SK-N-MC (cell line): Measurements from ENCODE around the gene OR10G7.

Source experiments
- DNase-seq: peaks from one replicate; pipeline ENCODE4 v3.0.0-alpha.2; 2011; ENCODE audit warnings: low read depth, low spot score
- H3K27ac ChIP-seq: fragments of 200-600 bp; sonication (generic); 2 replicates; pipeline ENCODE4 v1.5.1; 2016; ENCODE audit warnings: mixed run types
- H3K36me3 ChIP-seq: fragments of 200-600 bp; sonication (generic); 2 replicates; pipeline ENCODE4 v1.6.1; 2017; ENCODE audit warnings: antibody characterized with exemption, low read length, mixed read lengths; ENCODE audit not compliant: insufficient read depth
- H3K4me3 ChIP-seq: fragments of 200-600 bp; sonication (generic); 2 replicates; pipeline ENCODE4 v1.5.1; 2016
- H3K9ac ChIP-seq: fragments of 200-600 bp; sonication (generic); 2 replicates; pipeline ENCODE4 v1.8.0; 2017; ENCODE audit warnings: mixed run types, mixed read lengths; ENCODE audit not compliant: insufficient read length
- H3K9me3 ChIP-seq: fragments of 200-600 bp; sonication (generic); 2 replicates; pipeline ENCODE4 v1.6.1; 2017; ENCODE audit warnings: low read depth, mild to moderate bottlenecking, antibody characterized with exemption, low read length, moderate library complexity, mixed read lengths
- EZH2 ChIP-seq: fragments of 200-600 bp; sonication (generic); IDR thresholded peaks from one replicate; pipeline ENCODE4 v1.6.1; 2017; ENCODE audit warnings: antibody characterized with exemption
- FOXP2 ChIP-seq: optimal IDR thresholded peaks from 2 replicates; pipeline ENCODE3; 2011; ENCODE audit warnings: mild to moderate bottlenecking, moderate library complexity; ENCODE audit not compliant: insufficient read depth; ENCODE audit errors: extremely low read length, control extremely low read depth
- POLR2AphosphoS5 ChIP-seq: IDR thresholded peaks from 2 replicates; pipeline ENCODE4 v1.6.1; 2012; ENCODE audit warnings: mild to moderate bottlenecking, low read depth, low read length, borderline replicate concordance

Gene OR10G7

GRCh38 chr11:124041254-124041653, at the start of gene OR10G7:
TSS of gene OR10G7 (minus strand) at chr11:124041325. CDS start at chr11:124039001, 2,324 bp downstream.
- Histone ChIP-seq H3K4me3 (no peak within 1 kb of the TSS), H3K9me3 (no peaks in the 10 kb centered on the region), H3K27ac (no peak within 1 kb of the TSS), H3K36me3 (no peaks in the 10 kb centered on the region), H3K9ac (no peak within 1 kb of the TSS)
- DNase-seq: no peak
- no peak for TF ChIP-seq FOXP2
- TF ChIP-seq EZH2: no peak
- no peak for TF ChIP-seq POLR2AphosphoS5

- Histone ChIP-seq H3K27ac (no peak overlapping the region), H3K4me3 (no peak overlapping the region), H3K9me3 (no peaks in the 10 kb centered on the region), H3K9ac (no peak overlapping the region), H3K36me3 (no peaks in the 10 kb centered on the region)
- DNase-seq: no peak
- TF ChIP-seq FOXP2: no peak
- no peak for TF ChIP-seq EZH2
- no peak for TF ChIP-seq POLR2AphosphoS5
Measured at GRCh38 chr11:124085997-124086846, 45.1 kb upstream of the OR10G7 start.

GRCh38 chr11:124085583-124085982, 44.5 kb upstream of the OR10G7 start:
- no peak for DNase-seq
- TF ChIP-seq POLR2AphosphoS5 (no peak), FOXP2 (no peak), EZH2 (no peak)
- no peaks in the 10 kb centered on the region for H3K36me3 ChIP-seq

GRCh38 chr11:124082371-124082770, 41.2 kb upstream of the OR10G7 start:
- Histone ChIP-seq H3K27ac (no peak overlapping the region), H3K9me3 (no peaks in the 10 kb centered on the region), H3K9ac (no peak overlapping the region), H3K4me3 (no peak overlapping the region), H3K36me3 (no peaks in the 10 kb centered on the region)
- TF ChIP-seq FOXP2: no peak
- no peak for TF ChIP-seq POLR2AphosphoS5
- TF ChIP-seq EZH2: no peak
- no peak for DNase-seq

More at GRCh38 chr11:124085583-124085982, 44.5 kb upstream of the OR10G7 start:
- no peak overlapping the region for H3K27ac ChIP-seq
- no peak overlapping the region for H3K4me3 ChIP-seq
- H3K9ac ChIP-seq: no peak overlapping the region
- H3K9me3 ChIP-seq: no peaks in the 10 kb centered on the region

GRCh38 chr11:124081483-124081882, 40.4 kb upstream of the OR10G7 start:
- DNase-seq: no peak
- Histone ChIP-seq H3K27ac (no peak overlapping the region), H3K36me3 (no peaks in the 10 kb centered on the region), H3K9me3 (no peaks in the 10 kb centered on the region), H3K4me3 (no peak overlapping the region), H3K9ac (no peak overlapping the region)
- no peak for TF ChIP-seq POLR2AphosphoS5
- no peak for TF ChIP-seq FOXP2
- TF ChIP-seq EZH2: no peak

GRCh38 chr11:124080327-124081001, 39.3 kb upstream of the OR10G7 start:
- Histone ChIP-seq H3K36me3 (no peaks in the 10 kb centered on the region), H3K4me3 (no peak overlapping the region), H3K9me3 (no peaks in the 10 kb centered on the region), H3K27ac (no peak overlapping the region), H3K9ac (no peak overlapping the region)
- DNase-seq: no peak
- no peak for TF ChIP-seq EZH2
- no peak for TF ChIP-seq FOXP2
- no peak for TF ChIP-seq POLR2AphosphoS5

GRCh38 chr11:124079631-124080326, 38.7 kb upstream of the OR10G7 start:
- no peak for TF ChIP-seq EZH2
- no peak for TF ChIP-seq POLR2AphosphoS5
- no peak for TF ChIP-seq FOXP2
- no peak for DNase-seq
- no peak overlapping the region for H3K9ac ChIP-seq
- no peaks in the 10 kb centered on the region for H3K9me3 ChIP-seq
- H3K36me3 ChIP-seq: no peaks in the 10 kb centered on the region
- no peak overlapping the region for H3K27ac ChIP-seq
- H3K4me3 ChIP-seq: no peak overlapping the region

GRCh38 chr11:124078591-124078990, 37.5 kb upstream of the OR10G7 start:
- TF ChIP-seq FOXP2 (no peak), EZH2 (no peak), POLR2AphosphoS5 (no peak)
- Histone ChIP-seq H3K36me3 (no peaks in the 10 kb centered on the region), H3K9ac (no peak overlapping the region), H3K4me3 (no peak overlapping the region), H3K27ac (no peak overlapping the region), H3K9me3 (no peaks in the 10 kb centered on the region)
- no peak for DNase-seq
